ENCODE measurements around the gene MXRA8. TPM values are rescaled to one million over a fixed set of nuclear protein-coding genes. Genes with fewer than 3 reads are reported as not detected.
A peak's percentile ranks its signal among the peaks of the same experiment; 100 is the strongest.

The MXRA8 gene
- total RNA-seq, 1 donor from 2014 or later: 60.0 TPM

DNA sequence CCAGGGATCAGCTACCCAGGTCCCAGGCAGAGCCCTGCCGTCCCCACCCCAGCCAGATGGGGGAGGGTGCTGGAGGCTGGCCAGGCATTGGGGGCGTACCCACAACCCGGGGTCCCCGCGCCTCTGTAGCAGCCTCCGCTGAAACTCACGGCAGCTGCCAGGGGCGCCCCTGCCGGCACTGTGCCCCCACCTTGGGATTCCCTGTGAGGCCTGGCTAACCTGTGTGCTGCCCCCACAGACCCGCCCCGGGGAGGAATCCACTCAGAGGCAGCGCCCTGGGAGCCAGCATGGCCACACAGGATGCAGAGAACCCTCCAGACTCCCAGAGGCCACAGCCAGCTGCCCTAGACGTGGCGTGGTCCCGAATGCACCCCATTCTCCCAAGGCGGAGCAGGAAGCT, 13.0 kb downstream of the MXRA8 start:
- H3K4me3 ChIP-seq (ENCODE audit: low read length in 3 of 3): peak overlapping the region; percentile 48 to 89 (median 83)
- H3K27ac ChIP-seq (ENCODE audit: low read depth, low read length): peak overlapping the region; percentile 94
- H3K27me3 ChIP-seq (ENCODE audit: control insufficient read depth in 3 of 3, insufficient read depth in 3 of 3, low read length in 3 of 3): no peaks in the 10 kb centered on the region
- peak overlapping the region; percentile 65 to 96 (median 86) for H3K9ac ChIP-seq (ENCODE audit: low read depth in 1 of 3, low read length in 3 of 3)
- H3K4me1 ChIP-seq (ENCODE audit: control insufficient read depth in 3 of 3, insufficient read depth in 3 of 3, low read length in 3 of 3): peaks cover 55 to 77% (median 57%) of the 10 kb centered on the region in 3 donors
- H3K9me3 ChIP-seq (ENCODE audit: control insufficient read depth in 3 of 3, low read length in 3 of 3): no peaks in the 10 kb centered on the region
- H3K36me3 ChIP-seq (ENCODE audit: control insufficient read depth in 3 of 3, insufficient read depth in 3 of 3, low read length in 3 of 3): peaks cover 15 to 17% (median 16%) of the 10 kb centered on the region in 3 donors

DNA sequence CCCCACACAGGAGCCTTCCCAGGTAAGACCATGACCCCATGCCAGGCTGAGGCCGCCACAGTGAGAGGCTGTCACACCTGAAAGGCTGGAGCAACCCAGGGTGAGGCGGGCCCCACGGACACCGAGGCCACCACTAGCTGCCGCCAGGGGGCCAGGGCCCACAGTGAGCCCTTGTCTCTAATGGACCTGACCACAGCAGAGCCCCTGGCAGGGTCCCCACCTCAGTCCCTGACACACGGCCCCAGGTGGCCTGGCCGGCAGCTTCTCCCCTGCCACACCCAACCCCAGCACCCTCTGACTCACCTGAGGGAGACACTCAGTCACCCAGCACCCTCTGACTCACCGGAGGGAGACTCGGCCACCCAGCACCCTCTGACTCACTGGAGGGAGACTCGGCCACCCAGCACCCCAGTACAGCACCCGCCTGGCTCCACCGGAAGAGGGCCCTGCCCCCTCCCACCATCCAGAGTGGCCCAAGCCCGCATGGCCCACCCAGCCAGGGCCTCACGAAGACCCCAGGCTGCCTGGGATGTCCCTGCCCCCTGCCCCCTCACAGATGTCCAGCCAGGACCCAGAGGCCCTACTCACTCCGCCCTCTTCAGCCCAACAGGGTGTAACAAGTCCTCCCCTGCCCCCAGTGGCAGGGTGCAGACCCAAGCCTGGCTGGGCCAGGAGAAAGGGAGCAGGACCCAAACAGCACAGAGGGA, 13.5 kb downstream of the MXRA8 start:
- Histone ChIP-seq H3K27me3 (ENCODE audit: control insufficient read depth in 3 of 3, insufficient read depth in 3 of 3, low read length in 3 of 3) (no peaks in the 10 kb centered on the region), H3K9me3 (ENCODE audit: control insufficient read depth in 3 of 3, low read length in 3 of 3) (no peaks in the 10 kb centered on the region), H3K4me3 (ENCODE audit: low read length in 3 of 3) (peak overlapping the region; percentile 48 to 72 (median 58)), H3K36me3 (ENCODE audit: control insufficient read depth in 3 of 3, insufficient read depth in 3 of 3, low read length in 3 of 3) (peaks cover 18 to 23% (median 20%) of the 10 kb centered on the region in 3 donors), H3K4me1 (ENCODE audit: control insufficient read depth in 3 of 3, insufficient read depth in 3 of 3, low read length in 3 of 3) (peaks cover 55 to 77% (median 57%) of the 10 kb centered on the region in 3 donors), H3K9ac (ENCODE audit: low read depth in 1 of 3, low read length in 3 of 3) (peak overlapping the region; percentile 77 to 96 (median 86)), H3K27ac (ENCODE audit: low read depth, low read length) (peak overlapping the region; percentile 94)

DNA sequence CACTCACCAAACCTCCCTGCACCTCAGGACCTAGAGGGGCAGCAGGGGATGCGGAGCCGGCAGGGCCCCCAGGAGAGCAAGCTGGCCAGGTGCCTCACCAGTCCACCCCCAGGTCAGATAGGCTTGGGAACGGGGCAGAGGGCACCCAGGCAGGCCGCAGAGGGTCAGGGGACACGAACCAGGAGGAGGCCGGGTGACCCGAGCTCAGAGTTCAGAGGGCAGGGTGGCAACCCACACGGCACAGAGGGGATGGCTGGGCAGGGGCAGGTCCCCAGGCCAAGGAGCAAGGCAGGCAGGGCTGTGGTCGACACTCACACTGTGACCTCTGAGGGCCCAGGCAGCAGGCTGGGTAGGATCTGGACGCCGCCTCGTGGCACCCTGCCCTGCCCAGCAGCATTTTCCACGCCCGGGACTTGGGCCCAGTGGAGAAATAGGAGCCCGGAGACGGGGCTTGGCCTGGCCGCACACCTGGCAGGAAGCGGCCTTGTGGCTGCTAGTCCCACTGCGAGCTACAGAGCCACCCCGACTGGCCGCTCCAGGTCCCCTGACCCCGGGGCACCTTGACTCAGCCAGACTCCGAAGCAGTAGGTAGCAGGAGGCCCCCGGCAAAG, 14.4 kb downstream of the MXRA8 start:
- H3K27me3 ChIP-seq (ENCODE audit: control insufficient read depth in 3 of 3, insufficient read depth in 3 of 3, low read length in 3 of 3): no peaks in the 10 kb centered on the region
- H3K27ac ChIP-seq (ENCODE audit: low read depth, low read length): peak overlapping the region; percentile 94
- peak overlapping the region; percentile 77 to 96 (median 86) for H3K9ac ChIP-seq (ENCODE audit: low read depth in 1 of 3, low read length in 3 of 3)
- peak overlapping the region; percentile 48 to 72 (median 60) for H3K4me3 ChIP-seq (ENCODE audit: low read length in 3 of 3)
- H3K4me1 ChIP-seq (ENCODE audit: control insufficient read depth in 3 of 3, insufficient read depth in 3 of 3, low read length in 3 of 3): peaks cover 55 to 77% (median 57%) of the 10 kb centered on the region in 3 donors
- peaks cover 23 to 28% (median 27%) of the 10 kb centered on the region in 3 donors for H3K36me3 ChIP-seq (ENCODE audit: control insufficient read depth in 3 of 3, insufficient read depth in 3 of 3, low read length in 3 of 3)
- no peaks in the 10 kb centered on the region for H3K9me3 ChIP-seq (ENCODE audit: control insufficient read depth in 3 of 3, low read length in 3 of 3)

DNA sequence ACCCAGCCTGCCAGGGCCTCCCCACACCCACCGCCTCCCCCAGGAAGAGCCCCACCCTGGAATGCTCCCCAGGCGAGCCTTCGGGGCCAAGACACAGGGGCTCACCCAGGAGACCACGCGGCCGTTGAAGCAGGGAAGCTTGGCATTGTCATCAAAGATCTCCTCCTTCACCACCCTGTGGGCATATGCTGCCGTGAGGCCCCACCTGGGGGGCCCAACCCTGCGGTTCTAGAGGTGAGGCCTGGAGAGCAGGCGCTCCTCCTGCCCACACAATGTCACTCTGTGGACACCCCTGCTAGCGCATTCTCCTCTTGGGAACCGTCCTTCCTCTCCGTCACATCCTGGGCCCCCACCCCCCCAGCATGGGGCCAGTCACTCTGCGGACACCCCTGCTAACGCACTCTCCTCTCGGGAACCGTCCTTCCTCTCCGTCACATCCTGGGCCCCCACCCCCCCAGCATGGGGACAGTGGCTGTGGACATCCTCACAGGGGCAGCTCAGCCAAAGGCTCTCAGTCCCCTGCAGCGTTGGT, 15.7 kb downstream of the MXRA8 start:
- no peaks in the 10 kb centered on the region for H3K27me3 ChIP-seq (ENCODE audit: control insufficient read depth in 3 of 3, insufficient read depth in 3 of 3, low read length in 3 of 3)
- no peak overlapping the region for H3K4me3 ChIP-seq (ENCODE audit: low read length in 3 of 3)
- H3K36me3 ChIP-seq (ENCODE audit: control insufficient read depth in 3 of 3, insufficient read depth in 3 of 3, low read length in 3 of 3): peaks cover 30 to 34% (median 33%) of the 10 kb centered on the region in 3 donors
- H3K9ac ChIP-seq (ENCODE audit: low read depth in 1 of 3, low read length in 3 of 3): peak overlapping the region in 2 of 3 donors; percentile 86 to 96
- H3K4me1 ChIP-seq (ENCODE audit: control insufficient read depth in 3 of 3, insufficient read depth in 3 of 3, low read length in 3 of 3): peaks cover 48 to 68% (median 51%) of the 10 kb centered on the region in 3 donors
- H3K27ac ChIP-seq (ENCODE audit: low read depth, low read length): no peak overlapping the region
- no peaks in the 10 kb centered on the region for H3K9me3 ChIP-seq (ENCODE audit: control insufficient read depth in 3 of 3, low read length in 3 of 3)

DNA sequence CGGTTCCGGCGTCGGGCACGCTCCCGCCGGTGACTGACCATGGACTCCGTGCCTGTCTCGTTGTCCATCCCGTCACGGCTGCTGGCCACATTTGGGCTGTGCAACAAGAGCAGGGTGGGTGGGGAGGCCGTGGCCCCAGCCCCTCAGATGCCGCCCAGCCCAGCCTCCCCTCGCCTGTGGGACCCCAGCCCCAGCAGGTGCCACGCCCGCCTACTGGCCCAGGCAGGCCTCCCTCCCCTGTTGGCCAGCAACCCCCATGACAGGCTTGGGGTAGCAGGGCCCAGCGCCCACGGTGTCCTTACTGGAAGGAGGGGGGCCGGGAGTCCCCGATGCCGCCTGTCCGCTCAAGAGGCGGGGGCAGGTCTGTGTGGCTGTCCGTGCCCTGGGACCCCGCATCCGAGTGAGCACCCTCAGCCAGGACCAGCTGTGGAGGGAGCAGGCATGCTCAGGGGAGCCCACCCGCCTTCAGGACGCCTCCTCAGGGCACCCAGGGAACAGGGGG, 16.2 kb downstream of the MXRA8 start:
- Histone ChIP-seq H3K9ac (ENCODE audit: low read depth in 1 of 3, low read length in 3 of 3) (peak overlapping the region in 1 of 3 donors; percentile 8), H3K27me3 (ENCODE audit: control insufficient read depth in 3 of 3, insufficient read depth in 3 of 3, low read length in 3 of 3) (no peaks in the 10 kb centered on the region), H3K9me3 (ENCODE audit: control insufficient read depth in 3 of 3, low read length in 3 of 3) (no peaks in the 10 kb centered on the region), H3K4me3 (ENCODE audit: low read length in 3 of 3) (no peak overlapping the region), H3K4me1 (ENCODE audit: control insufficient read depth in 3 of 3, insufficient read depth in 3 of 3, low read length in 3 of 3) (peaks cover 43 to 63% (median 46%) of the 10 kb centered on the region in 3 donors), H3K36me3 (ENCODE audit: control insufficient read depth in 3 of 3, insufficient read depth in 3 of 3, low read length in 3 of 3) (peaks cover 30 to 35% (median 34%) of the 10 kb centered on the region in 3 donors), H3K27ac (ENCODE audit: low read depth, low read length) (no peak overlapping the region)

DNA sequence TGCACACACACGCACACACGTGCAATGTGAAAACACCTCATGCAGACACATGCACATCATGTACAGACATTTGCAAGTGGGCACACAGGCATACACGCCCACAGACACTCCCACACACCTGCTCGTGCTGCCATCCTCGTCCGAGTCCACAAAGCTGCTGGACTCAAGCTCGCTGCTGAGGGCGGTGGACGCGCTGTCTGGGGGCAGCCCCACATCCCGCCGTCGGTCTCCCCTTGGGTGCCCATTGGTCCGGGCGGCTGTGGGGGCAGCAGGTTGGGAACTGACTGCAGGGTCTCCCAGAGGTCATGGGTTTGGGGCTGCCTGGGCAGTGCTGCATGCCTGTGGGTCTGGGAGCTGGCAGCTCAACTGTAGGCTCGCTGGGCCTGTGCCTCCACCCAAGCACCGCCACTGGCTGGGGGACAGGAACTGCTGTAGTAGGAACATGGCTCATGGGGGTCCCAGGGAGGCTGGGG, 16.8 kb downstream of the MXRA8 start:
- Histone ChIP-seq H3K4me3 (ENCODE audit: low read length in 3 of 3) (no peak overlapping the region), H3K4me1 (ENCODE audit: control insufficient read depth in 3 of 3, insufficient read depth in 3 of 3, low read length in 3 of 3) (peaks cover 38 to 58% (median 40%) of the 10 kb centered on the region in 3 donors), H3K9me3 (ENCODE audit: control insufficient read depth in 3 of 3, low read length in 3 of 3) (no peaks in the 10 kb centered on the region), H3K27ac (ENCODE audit: low read depth, low read length) (no peak overlapping the region), H3K27me3 (ENCODE audit: control insufficient read depth in 3 of 3, insufficient read depth in 3 of 3, low read length in 3 of 3) (no peaks in the 10 kb centered on the region), H3K36me3 (ENCODE audit: control insufficient read depth in 3 of 3, insufficient read depth in 3 of 3, low read length in 3 of 3) (peaks cover 30 to 37% (median 34%) of the 10 kb centered on the region in 3 donors), H3K9ac (ENCODE audit: low read depth in 1 of 3, low read length in 3 of 3) (peak overlapping the region in 1 of 3 donors; percentile 8)

DNA sequence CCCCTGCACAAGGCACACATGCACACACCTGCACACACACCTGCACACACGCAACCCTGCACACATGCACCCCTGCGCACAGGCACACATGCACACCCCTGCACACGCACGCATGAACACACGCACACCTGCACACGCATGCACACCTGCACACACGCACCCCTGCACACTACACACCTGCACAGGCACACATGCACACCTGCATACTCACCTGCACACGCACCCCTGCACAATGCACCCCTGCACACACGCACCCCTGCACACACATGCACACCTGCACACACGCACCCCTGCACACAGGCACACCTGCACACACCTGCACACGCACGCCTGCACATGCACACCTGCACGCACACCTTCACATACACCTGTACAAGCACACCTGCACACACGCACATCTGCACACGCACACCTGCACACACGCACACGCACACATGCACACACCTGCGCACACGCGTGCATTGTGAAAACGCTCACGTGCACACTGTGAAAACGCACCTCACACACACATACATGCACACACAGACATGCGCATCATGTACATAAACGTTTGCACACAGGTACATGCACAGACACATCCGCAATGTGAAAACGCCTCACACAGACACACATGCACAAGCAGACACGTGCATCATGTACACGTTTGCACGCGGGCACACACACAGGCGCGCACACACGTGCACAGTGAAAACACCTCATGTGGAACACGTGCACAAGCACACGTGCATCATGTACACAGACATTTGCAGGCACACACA, 17.4 kb downstream of the MXRA8 start:
- Histone ChIP-seq H3K9me3 (ENCODE audit: control insufficient read depth in 3 of 3, low read length in 3 of 3) (no peaks in the 10 kb centered on the region), H3K36me3 (ENCODE audit: control insufficient read depth in 3 of 3, insufficient read depth in 3 of 3, low read length in 3 of 3) (peaks cover 30 to 38% (median 34%) of the 10 kb centered on the region in 3 donors), H3K4me1 (ENCODE audit: control insufficient read depth in 3 of 3, insufficient read depth in 3 of 3, low read length in 3 of 3) (peaks cover 32 to 51% (median 34%) of the 10 kb centered on the region in 3 donors), H3K27me3 (ENCODE audit: control insufficient read depth in 3 of 3, insufficient read depth in 3 of 3, low read length in 3 of 3) (no peaks in the 10 kb centered on the region), H3K4me3 (ENCODE audit: low read length in 3 of 3) (no peak overlapping the region), H3K9ac (ENCODE audit: low read depth in 1 of 3, low read length in 3 of 3) (no peak overlapping the region), H3K27ac (ENCODE audit: low read depth, low read length) (no peak overlapping the region)

DNA sequence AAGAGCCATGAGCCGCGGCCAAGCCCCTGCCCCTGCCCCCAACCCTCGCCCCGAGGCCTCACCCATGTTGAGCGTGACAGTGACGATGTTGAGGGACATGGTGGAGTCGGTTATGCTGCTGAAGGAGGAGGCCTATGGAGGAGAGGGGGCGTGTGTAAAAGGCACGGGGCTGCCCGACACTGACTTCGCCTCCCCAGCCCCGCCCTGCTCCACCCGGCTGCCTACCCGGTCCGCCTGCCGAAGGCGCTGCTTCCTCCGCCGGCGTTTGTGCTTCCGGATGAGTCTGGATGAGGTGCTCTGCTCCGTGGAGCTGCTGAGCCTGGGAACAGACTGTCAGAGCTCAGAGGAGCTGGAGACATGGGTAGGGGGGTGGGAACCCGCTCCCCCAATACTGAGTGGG, 18.2 kb downstream of the MXRA8 start:
- H3K27ac ChIP-seq (ENCODE audit: low read depth, low read length): no peak overlapping the region
- no peaks in the 10 kb centered on the region for H3K27me3 ChIP-seq (ENCODE audit: control insufficient read depth in 3 of 3, insufficient read depth in 3 of 3, low read length in 3 of 3)
- no peak overlapping the region for H3K4me3 ChIP-seq (ENCODE audit: low read length in 3 of 3)
- peaks cover 26 to 44% (median 26%) of the 10 kb centered on the region in 3 donors for H3K4me1 ChIP-seq (ENCODE audit: control insufficient read depth in 3 of 3, insufficient read depth in 3 of 3, low read length in 3 of 3)
- peaks cover 31 to 44% (median 39%) of the 10 kb centered on the region in 3 donors for H3K36me3 ChIP-seq (ENCODE audit: control insufficient read depth in 3 of 3, insufficient read depth in 3 of 3, low read length in 3 of 3)
- H3K9me3 ChIP-seq (ENCODE audit: control insufficient read depth in 3 of 3, low read length in 3 of 3): no peaks in the 10 kb centered on the region
- no peak overlapping the region for H3K9ac ChIP-seq (ENCODE audit: low read depth in 1 of 3, low read length in 3 of 3)

DNA sequence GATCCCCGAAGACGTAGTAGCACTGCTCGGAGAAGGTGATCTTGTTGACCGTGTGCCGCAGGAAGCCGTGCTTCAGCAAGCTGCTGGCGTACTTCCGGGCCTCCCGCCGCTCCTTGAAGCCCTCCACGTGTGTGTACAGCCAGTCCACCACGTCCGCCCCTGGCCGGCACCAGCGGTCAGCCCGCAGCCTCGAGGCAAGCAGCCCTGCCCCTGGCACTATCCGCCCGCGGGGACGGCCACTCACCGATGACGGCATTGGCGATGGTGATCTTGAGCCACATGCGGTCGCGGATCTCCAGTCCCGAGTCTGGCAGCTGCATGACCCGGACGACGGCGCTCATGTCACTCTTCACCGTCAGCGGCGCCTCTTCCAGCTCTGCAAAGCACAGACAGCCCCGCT, 20.1 kb downstream of the MXRA8 start:
- H3K4me1 ChIP-seq (ENCODE audit: control insufficient read depth in 3 of 3, insufficient read depth in 3 of 3, low read length in 3 of 3): peaks cover 8 to 38% (median 15%) of the 10 kb centered on the region in 3 donors
- peaks cover 33 to 50% (median 41%) of the 10 kb centered on the region in 3 donors for H3K36me3 ChIP-seq (ENCODE audit: control insufficient read depth in 3 of 3, insufficient read depth in 3 of 3, low read length in 3 of 3)
- no peak overlapping the region for H3K27ac ChIP-seq (ENCODE audit: low read depth, low read length)
- no peaks in the 10 kb centered on the region for H3K9me3 ChIP-seq (ENCODE audit: control insufficient read depth in 3 of 3, low read length in 3 of 3)
- no peaks in the 10 kb centered on the region for H3K27me3 ChIP-seq (ENCODE audit: control insufficient read depth in 3 of 3, insufficient read depth in 3 of 3, low read length in 3 of 3)
- no peak overlapping the region for H3K9ac ChIP-seq (ENCODE audit: low read depth in 1 of 3, low read length in 3 of 3)
- H3K4me3 ChIP-seq (ENCODE audit: low read length in 3 of 3): no peak overlapping the region
